ENCODE measurements around the gene C14orf180. TPM values are rescaled to one million over a fixed set of nuclear protein-coding genes. Genes with fewer than 3 reads are reported as not detected.

Gene C14orf180
- total and polyA plus RNA-seq, 9 donors: 0.12 to 0.40 (median 0.13) TPM; not detected in 2

DNA sequence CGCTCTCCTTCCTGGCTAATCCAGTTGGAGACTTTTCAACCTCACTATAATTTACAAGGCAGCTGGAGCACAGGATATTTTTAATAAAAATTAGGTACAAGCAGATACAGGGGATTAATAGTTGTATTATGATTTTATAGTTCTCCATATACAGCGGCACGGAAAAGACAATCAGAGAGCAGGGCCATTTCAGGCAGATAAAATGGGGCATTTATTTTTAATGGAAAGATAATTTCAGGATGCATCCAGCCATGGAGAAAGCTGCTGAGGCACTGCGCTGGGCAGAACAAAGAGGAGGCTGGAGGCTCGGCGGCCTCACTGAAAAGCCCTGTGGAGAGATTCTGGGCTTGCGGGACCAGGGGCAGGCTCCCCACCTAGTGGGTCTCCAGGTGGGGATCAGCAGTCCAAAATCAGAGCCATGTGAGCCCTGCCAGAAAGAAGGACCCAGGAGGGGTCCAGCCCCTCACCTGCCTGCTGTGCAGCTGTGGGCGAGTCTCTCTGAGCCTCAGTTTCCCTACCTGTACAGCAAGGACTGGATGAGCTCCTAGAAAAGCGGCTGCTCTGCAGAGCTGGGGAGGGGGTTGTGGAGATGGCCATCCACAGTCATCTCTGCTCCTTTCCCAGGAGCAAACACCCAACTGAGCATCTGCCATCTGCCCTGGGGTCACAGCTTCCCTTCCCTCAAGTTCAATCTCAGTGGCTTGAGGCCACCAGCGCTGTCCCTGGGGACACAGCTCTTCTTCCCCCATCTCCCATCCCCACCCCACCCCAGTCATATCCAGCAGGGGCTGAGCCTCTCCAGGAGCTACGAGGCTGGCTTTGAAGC, 23.9 kb upstream of the C14orf180 start:
- Histone ChIP-seq H3K4me1 (ENCODE audit: insufficient read depth) (no peaks in the 10 kb centered on the region), H3K27me3 (no peaks in the 10 kb centered on the region), H3K36me3 (no peaks in the 10 kb centered on the region), H3K9me3 (no peaks in the 10 kb centered on the region), H3K27ac (no peak overlapping the region), H3K4me3 (no peak overlapping the region)
- 70 to 88% (median 81%) methylated on average over 11 of the region's 11 CpGs for WGBS, 3 donors
- intact Hi-C loops (cut with DNase I): no loop called here
- DNase-seq: no peak
- TF ChIP-seq EP300 (IDR thresholded peaks at IDR 0.05) (no peak), POLR2A (IDR thresholded peaks at IDR 0.05) (no peak)
- TF ChIP-seq, protein P1, sequence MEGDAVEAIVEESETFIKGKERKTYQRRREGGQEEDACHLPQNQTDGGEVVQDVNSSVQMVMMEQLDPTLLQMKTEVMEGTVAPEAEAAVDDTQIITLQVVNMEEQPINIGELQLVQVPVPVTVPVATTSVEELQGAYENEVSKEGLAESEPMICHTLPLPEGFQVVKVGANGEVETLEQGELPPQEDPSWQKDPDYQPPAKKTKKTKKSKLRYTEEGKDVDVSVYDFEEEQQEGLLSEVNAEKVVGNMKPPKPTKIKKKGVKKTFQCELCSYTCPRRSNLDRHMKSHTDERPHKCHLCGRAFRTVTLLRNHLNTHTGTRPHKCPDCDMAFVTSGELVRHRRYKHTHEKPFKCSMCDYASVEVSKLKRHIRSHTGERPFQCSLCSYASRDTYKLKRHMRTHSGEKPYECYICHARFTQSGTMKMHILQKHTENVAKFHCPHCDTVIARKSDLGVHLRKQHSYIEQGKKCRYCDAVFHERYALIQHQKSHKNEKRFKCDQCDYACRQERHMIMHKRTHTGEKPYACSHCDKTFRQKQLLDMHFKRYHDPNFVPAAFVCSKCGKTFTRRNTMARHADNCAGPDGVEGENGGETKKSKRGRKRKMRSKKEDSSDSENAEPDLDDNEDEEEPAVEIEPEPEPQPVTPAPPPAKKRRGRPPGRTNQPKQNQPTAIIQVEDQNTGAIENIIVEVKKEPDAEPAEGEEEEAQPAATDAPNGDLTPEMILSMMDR (IDR thresholded peaks at IDR 0.05): no peak

DNA sequence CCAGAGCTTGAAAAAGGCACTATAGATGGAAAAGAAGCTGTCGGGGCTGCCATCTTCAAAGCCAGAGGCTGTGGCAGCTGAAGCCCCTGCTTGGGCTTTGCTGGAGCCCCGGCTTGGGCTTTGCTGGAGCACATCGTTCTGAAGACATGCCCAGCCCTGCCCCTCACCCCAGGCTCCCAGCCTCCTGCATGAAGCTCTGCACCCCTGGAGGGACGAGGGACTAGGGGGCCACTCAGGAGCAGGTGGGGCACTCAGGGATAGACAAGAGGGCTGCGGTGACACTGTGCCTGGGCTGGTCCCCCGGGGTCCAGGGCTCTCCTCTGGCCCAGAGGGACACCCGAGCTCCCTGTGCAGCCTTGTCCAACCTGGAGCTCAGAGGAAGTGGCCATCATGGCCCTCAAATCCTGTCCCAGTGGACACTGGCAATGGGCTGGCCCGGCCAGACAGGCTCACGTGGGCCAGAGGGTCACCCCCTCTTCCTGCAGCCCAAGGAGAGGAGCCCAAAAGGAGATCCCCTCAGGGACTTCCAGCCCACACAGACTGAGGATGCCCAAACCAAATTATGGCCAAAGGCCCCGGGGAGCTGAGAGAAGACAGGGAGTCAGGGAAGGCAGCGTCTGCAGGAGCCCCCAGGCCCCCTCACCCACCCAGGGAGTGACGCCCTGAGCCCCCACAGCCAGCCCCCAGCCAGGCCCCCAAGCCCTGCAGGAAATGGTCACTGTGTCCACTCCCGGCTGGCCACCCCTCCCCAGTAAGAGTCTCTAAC, 23.1 kb upstream of the C14orf180 start:
- Histone ChIP-seq H3K9me3 (no peaks in the 10 kb centered on the region), H3K4me3 (no peak overlapping the region), H3K27me3 (no peaks in the 10 kb centered on the region), H3K27ac (no peak overlapping the region), H3K36me3 (no peaks in the 10 kb centered on the region), H3K4me1 (ENCODE audit: insufficient read depth) (no peaks in the 10 kb centered on the region)
- intact Hi-C loops (cut with DNase I): no loop called here
- DNase-seq: peak in 1 of 5 donors; percentile 7
- 72 to 76% (median 72%) methylated on average over 11 to 13 of the region's 13 CpGs for WGBS, 3 donors
- TF ChIP-seq, protein P1 (IDR thresholded peaks at IDR 0.05): no peak
- no peak for TF ChIP-seq EP300 (IDR thresholded peaks at IDR 0.05)

DNA sequence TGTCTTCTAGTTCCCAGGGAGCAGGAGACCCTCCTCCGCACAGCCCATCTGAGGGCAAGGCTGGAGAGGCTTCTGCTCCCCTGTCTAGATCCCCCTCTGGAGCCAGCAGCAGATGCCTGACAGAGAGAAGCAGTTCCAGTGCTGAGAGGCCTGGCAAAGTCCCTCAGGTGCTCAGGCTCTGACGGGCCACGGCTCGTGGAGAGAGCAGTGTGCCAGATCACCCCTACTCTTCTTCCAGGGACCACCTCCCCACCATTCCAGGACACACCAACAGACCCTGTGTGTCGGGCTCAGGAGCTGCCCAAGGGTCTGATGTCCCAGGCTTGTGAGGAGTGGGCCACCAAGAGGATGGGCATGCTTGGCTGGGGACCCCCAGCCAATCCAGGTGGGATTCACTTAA, 22.5 kb upstream of the C14orf180 start:
- Histone ChIP-seq H3K9me3 (no peaks in the 10 kb centered on the region), H3K27ac (no peak overlapping the region), H3K27me3 (no peaks in the 10 kb centered on the region), H3K36me3 (no peaks in the 10 kb centered on the region), H3K4me3 (no peak overlapping the region), H3K4me1 (ENCODE audit: insufficient read depth) (no peaks in the 10 kb centered on the region)
- intact Hi-C loops (cut with DNase I): no loop called here
- TF ChIP-seq POLR2A (IDR thresholded peaks at IDR 0.05) (no peak), EP300 (IDR thresholded peaks at IDR 0.05) (no peak)
- TF ChIP-seq, protein P1 (IDR thresholded peaks at IDR 0.05): no peak
- DNase-seq: peak in 1 of 5 donors; percentile 6
- WGBS, 3 donors: 90% methylated on average over 5 of the region's 5 CpGs

DNA sequence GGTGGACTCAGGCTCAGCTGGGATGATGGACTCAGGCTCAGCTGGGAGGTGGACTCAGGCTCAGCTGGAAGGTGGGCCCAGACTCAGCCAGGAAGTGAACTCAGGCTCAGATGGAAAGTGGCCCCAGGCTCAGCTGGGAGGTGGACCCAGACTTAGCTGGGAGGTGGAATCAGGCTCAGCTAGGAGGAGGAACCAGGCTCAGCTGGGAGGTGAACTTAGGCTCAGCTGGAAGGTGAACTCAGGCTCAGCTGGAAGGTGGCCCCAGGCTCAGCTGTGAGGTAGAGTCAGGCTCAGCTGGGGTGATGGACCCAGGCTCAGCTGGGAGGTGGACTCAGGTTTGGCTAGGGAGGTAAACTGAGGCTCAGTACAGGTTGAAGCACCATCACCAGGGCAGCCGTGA, 21.8 kb upstream of the C14orf180 start:
- no peak for DNase-seq
- WGBS, 3 donors: 95% methylated on average over 1 of the region's 1 CpG
- no peaks in the 10 kb centered on the region for H3K4me1 ChIP-seq (ENCODE audit: insufficient read depth)
- intact Hi-C loops (cut with DNase I): no loop called here
- H3K4me3 ChIP-seq: no peak overlapping the region
- H3K9me3 ChIP-seq: no peaks in the 10 kb centered on the region
- no peaks in the 10 kb centered on the region for H3K27me3 ChIP-seq
- no peak for TF ChIP-seq POLR2A (IDR thresholded peaks at IDR 0.05)
- TF ChIP-seq EP300 (IDR thresholded peaks at IDR 0.05): no peak
- TF ChIP-seq, protein P1 (IDR thresholded peaks at IDR 0.05): no peak
- H3K27ac ChIP-seq: no peak overlapping the region
- H3K36me3 ChIP-seq: no peaks in the 10 kb centered on the region

Data from ovary (tissue), 9 donors.